NK-92 treated with Interleukin-12 subunit alpha and Interleukin-12 subunit beta, amount 100 ng/mL, for 24 hours (cell line): ENCODE results near the gene CDH18.

Experiments
- DNase-seq: peaks from one replicate; lab custom pipeline; 2025; lab: John Stamatoyannopoulos, UW

The CDH18 gene, protein sequence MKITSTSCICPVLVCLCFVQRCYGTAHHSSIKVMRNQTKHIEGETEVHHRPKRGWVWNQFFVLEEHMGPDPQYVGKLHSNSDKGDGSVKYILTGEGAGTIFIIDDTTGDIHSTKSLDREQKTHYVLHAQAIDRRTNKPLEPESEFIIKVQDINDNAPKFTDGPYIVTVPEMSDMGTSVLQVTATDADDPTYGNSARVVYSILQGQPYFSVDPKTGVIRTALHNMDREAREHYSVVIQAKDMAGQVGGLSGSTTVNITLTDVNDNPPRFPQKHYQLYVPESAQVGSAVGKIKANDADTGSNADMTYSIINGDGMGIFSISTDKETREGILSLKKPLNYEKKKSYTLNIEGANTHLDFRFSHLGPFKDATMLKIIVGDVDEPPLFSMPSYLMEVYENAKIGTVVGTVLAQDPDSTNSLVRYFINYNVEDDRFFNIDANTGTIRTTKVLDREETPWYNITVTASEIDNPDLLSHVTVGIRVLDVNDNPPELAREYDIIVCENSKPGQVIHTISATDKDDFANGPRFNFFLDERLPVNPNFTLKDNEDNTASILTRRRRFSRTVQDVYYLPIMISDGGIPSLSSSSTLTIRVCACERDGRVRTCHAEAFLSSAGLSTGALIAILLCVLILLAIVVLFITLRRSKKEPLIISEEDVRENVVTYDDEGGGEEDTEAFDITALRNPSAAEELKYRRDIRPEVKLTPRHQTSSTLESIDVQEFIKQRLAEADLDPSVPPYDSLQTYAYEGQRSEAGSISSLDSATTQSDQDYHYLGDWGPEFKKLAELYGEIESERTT

GRCh38 chr5:19987612-19988361, at the start of gene CDH18:
TSS of gene CDH18 (minus strand) at chr5:19988200. CDS start at chr5:19838986, 149,214 bp downstream.
- DNase-seq: no peak

DNA sequence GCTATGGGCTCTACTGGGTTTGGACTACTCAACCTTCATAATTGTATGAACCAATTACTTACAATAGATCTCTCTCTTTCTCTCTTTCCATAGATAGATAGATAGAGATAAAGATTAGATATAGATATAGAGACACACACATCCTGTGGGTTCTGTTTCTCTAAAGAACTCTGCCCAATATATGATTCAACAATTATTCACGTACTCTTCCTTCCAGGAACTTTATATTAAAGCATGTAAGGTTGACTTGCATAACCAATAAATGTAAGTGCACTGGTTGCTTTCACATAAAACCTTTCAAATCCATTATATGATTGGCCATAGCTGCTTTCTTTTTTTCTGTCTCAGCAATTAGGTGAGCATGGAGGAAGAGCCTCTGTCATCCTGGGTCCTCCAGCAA, 46.7 kb upstream of the CDH18 start:
- DNase-seq: no peak

GRCh38 chr5:20033881-20034280, 45.9 kb upstream of the CDH18 start:
- DNase-seq: no peak

- DNase-seq: no peak
Measured at GRCh38 chr5:20032896-20033295, 44.9 kb upstream of the CDH18 start.

- no peak for DNase-seq
Measured at GRCh38 chr5:20030125-20030524, 42.1 kb upstream of the CDH18 start.

- DNase-seq: no peak
Measured at GRCh38 chr5:20029266-20029665, 41.3 kb upstream of the CDH18 start.

DNA sequence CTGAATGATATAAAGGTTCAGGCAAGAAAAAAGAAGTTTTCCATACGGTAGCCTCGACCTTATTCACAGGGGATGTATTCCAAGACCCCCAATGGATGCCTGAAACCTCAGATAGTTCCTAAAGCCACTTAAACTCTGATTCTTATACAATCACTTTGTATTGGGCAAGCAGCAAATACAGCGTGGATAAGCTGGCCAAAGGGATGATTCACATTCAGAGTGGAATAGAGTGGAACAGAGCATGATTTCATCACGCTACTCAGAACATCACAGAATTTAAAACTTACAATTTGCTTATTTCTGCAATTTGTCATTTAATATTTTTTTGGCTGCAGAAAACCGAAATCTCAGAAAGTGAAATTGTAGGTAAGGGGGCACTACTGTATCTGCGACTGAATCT, 40.5 kb upstream of the CDH18 start:
- no peak for DNase-seq

DNA sequence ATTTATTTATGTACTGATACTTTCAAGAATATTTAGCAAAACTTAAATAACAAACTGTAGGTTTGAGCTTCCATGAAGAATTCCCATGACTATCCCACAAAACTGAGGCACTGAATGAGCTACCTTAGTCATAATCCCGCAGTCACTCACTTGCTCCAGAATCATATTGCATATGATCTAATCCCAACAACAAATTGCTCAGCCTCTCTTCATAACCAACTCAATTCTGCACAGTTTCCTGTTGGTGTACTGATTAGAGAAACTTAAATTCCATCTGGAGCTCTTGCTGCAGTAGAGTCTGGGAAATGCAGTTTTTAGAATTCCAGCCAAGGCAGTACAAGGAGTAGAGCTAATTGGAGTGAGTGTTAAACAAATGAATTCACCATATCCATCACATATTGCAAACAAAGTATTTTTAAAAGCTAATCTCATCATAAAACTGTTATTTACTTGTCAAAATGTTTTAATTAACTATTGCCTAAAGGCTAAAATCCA, 35.7 kb upstream of the CDH18 start:
- no peak for DNase-seq

GRCh38 chr5:20020247-20020646, 32.2 kb upstream of the CDH18 start:
- DNase-seq: no peak

DNA sequence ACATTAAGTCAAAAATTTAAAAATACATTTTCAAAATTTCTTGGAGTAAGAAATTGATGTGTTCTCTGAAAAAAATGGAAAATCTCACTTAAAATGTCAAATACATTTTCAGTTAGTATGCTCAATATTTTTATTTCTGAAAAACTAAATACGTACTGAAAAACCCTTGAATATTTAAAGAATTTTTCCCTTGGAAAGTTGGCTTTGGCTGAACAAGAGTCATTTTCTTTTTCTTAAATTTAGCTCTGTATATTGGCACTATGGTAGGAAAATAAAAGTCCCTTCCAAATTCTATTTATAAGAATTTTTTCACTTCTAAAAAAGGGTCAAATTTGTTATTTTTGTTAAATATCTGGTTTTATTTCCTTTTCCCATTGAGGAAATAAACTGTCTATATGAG, 29.0 kb upstream of the CDH18 start:
- DNase-seq: no peak

DNA sequence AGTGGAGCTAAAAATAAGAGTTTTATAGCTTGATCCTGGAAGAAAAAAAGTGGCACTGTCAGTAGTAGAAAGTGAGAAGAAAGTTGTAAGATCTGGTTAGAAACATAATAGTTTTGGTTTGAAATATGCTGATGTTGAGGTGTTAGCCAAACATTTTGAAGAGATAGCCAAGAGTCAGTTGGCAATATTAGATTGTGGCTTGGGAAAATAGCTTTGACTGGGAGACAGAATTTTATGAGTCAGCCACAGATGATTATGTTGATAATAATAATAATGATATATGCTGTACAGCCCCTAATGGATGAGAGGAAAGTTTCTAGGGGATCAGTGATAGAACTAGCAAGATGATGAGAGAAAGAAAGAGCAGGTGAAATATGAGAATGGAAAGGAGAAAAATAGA, 12.4 kb upstream of the CDH18 start:
- no peak for DNase-seq

- DNase-seq: no peak
Measured at GRCh38 chr5:19988457-19988856, 457 bp upstream of the CDH18 start.

GRCh38 chr5:19986806-19987205, 1.2 kb downstream of the CDH18 start:
- no peak for DNase-seq

GRCh38 chr5:19986031-19986619, 1.9 kb downstream of the CDH18 start:
- DNase-seq: no peak

GRCh38 chr5:19978476-19978875, 9.5 kb downstream of the CDH18 start:
- no peak for DNase-seq

- no peak for DNase-seq
Measured at GRCh38 chr5:19977099-19977498, 10.9 kb downstream of the CDH18 start.

DNA sequence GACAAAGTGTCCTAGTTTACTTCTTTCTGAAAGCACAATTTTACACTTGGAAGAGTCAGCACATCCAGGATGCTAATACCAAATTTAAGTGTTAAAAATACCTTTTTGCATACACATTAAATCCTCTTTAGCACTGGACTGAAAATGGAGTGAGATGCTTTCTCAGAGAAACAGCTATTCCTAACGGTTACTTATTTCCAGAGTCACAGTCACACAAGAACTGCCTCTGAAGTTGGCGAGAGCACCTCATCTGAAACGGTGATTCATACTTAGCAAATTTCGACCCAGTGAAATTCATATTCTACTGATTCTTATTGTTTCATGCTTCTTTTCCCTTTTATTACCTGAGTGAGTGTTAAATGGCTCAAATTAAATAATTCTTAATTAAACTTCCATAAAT, 12.2 kb downstream of the CDH18 start:
- DNase-seq: no peak

GRCh38 chr5:19960451-19960850, 27.5 kb downstream of the CDH18 start:
- DNase-seq: no peak

- DNase-seq: no peak
Measured at GRCh38 chr5:19959830-19960384, 28.1 kb downstream of the CDH18 start.

DNA sequence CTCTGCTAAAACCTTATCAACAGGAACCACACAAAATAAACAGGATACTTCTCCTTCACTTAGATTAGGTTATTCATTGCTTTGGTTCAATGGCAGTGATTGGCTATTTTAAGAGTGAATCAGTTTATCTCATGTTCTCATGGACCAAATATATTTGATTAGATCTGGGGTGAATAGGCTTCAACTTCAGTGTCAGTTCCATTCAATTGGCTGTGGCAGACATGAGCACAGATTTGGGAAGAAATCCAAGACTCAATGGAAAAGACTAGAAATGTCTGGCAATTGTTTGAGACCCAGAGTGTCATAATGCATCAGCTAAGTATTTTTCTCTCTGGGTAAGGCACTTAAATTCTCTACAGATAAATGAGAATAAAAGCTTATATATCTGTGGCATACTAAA, 37.1 kb downstream of the CDH18 start:
- no peak for DNase-seq

- no peak for DNase-seq
Measured at GRCh38 chr5:19940192-19940591, 47.8 kb downstream of the CDH18 start.

DNA sequence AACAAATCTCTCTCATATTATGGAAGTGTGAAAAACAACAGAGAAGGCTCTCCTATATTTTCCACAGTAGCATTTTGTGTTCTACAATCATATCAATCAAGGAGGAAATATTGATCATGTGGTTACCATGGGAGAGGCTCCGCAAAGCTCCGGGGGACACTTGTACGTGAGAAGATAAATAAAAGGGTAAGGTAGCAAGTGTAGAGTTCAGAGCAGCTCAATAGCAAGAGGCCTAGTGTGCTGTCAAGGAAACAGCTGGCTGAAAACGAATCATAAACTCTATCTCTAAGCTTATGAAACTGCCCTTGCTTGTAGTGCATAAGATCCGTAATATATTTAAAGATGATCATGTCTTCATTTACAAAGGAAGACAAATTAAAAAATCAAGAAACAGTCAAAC, 57.5 kb downstream of the CDH18 start:
- DNase-seq: no peak
